Measurements from ENCODE around the gene PRRT1B. TPM values are rescaled to one million over a fixed set of nuclear protein-coding genes. Genes with fewer than 3 reads are reported as not detected.

The PRRT1B gene
- total and polyA plus RNA-seq, 2 donors (not counting 1 experiment from before 2014, with no cell fraction given) = not detected

- no peak overlapping the region for H3K27ac Mint-ChIP-seq
- H2AFZ ChIP-seq (ENCODE audit: insufficient read depth, low read depth, low read length, poor library complexity, severe bottlenecking) = no peak overlapping the region
- H3K27ac ChIP-seq (ENCODE audit: low read length in 2 of 2) = no peak overlapping the region
- no peaks in the 10 kb centered on the region for H4K20me1 ChIP-seq (ENCODE audit: control insufficient read depth, insufficient read depth, low read length, poor library complexity, severe bottlenecking)
- H3K9me3 ChIP-seq (ENCODE audit: control extremely low read depth in 1 of 3, control insufficient read depth in 2 of 3, insufficient read depth in 1 of 3, low read length in 2 of 3) = peaks cover 0 to 31% (median 2%) of the 10 kb centered on the region in 3 donors
- H3K27me3 ChIP-seq (replicated peaks in 1 of 4; ENCODE audit: control extremely low read depth in 1 of 4, control insufficient read depth in 3 of 4, insufficient read depth in 4 of 4, low read length in 3 of 4) = peaks cover 0 to 35% (median 11%) of the 10 kb centered on the region in 4 experiments
- H3K4me3 Mint-ChIP-seq = no peak overlapping the region
- H3K4me1 ChIP-seq (ENCODE audit: control insufficient read depth in 2 of 2, insufficient read depth in 2 of 2, low read length in 2 of 2) = peaks cover 2% of the 10 kb centered on the region in 2 donors
- H3K4me3 ChIP-seq (ENCODE audit: control extremely low read depth in 1 of 5, extremely low read depth in 1 of 5, insufficient read depth in 1 of 5, low read depth in 2 of 5, low read length in 4 of 5) = no peak overlapping the region
- TF ChIP-seq CTCF (IDR thresholded peaks at IDR 0.05) (no peak), EZH2 (IDR thresholded peaks at IDR 0.05; ENCODE audit: borderline replicate concordance, insufficient read depth, low read depth, low read length, poor library complexity, severe bottlenecking) (no peak)
- no peaks in the 10 kb centered on the region for H3K36me3 ChIP-seq (replicated peaks in 1 of 2; ENCODE audit: control extremely low read depth in 1 of 2, control insufficient read depth in 1 of 2, extremely low read depth in 1 of 2, insufficient read depth in 2 of 2, low read length in 1 of 2)
- H3K79me2 ChIP-seq (ENCODE audit: control insufficient read depth, insufficient read depth, low read length) = no peaks in the 10 kb centered on the region
- peaks cover 71% of the 10 kb centered on the region for H3K27me3 Mint-ChIP-seq
- peaks cover 7% of the 10 kb centered on the region for H3K9me3 Mint-ChIP-seq (ENCODE audit: insufficient read depth)
- ChIA-PET CTCF (no interaction called here), POLR2A (no interaction called here)
- DNase-seq (no peak), ATAC-seq (ENCODE audit: low read depth) (no peak)
- H3K4me2 ChIP-seq (replicated peaks; ENCODE audit: low read depth, low read length, poor library complexity, severe bottlenecking) = no peak overlapping the region
- no peak overlapping the region for H3K9ac ChIP-seq (ENCODE audit: low read length)
- H3K4me1 Mint-ChIP-seq = peaks cover 7% of the 10 kb centered on the region
- intact Hi-C loops (cut with micrococcal nuclease) = no loop called here
- 100% methylated on average over 1 of the region's 6 CpGs for WGBS (ENCODE audit: insufficient coverage)
Measured at GRCh38 chr9:131552030-131552429, 6.7 kb downstream of the PRRT1B start.

GRCh38 chr9:131554087-131554842 is 8.9 kb downstream of the PRRT1B start:
- H3K9me3 ChIP-seq (ENCODE audit: control extremely low read depth in 1 of 3, control insufficient read depth in 2 of 3, insufficient read depth in 1 of 3, low read length in 2 of 3) = peaks cover 0 to 23% (median 2%) of the 10 kb centered on the region in 3 donors
- H4K20me1 ChIP-seq (ENCODE audit: control insufficient read depth, insufficient read depth, low read length, poor library complexity, severe bottlenecking) = no peaks in the 10 kb centered on the region
- ATAC-seq (ENCODE audit: low read depth) (no peak), DNase-seq (no peak)
- no peak for TF ChIP-seq CTCF (IDR thresholded peaks at IDR 0.05)
- no peak for TF ChIP-seq EZH2 (IDR thresholded peaks at IDR 0.05; ENCODE audit: borderline replicate concordance, insufficient read depth, low read depth, low read length, poor library complexity, severe bottlenecking)
- H3K27me3 ChIP-seq (replicated peaks in 1 of 4; ENCODE audit: control extremely low read depth in 1 of 4, control insufficient read depth in 3 of 4, insufficient read depth in 4 of 4, low read length in 3 of 4) = peaks cover 0 to 21% (median 10%) of the 10 kb centered on the region in 4 experiments
- no peak overlapping the region for H3K4me3 ChIP-seq (ENCODE audit: control extremely low read depth in 1 of 5, extremely low read depth in 1 of 5, insufficient read depth in 1 of 5, low read depth in 2 of 5, low read length in 4 of 5)
- H3K27ac Mint-ChIP-seq = no peak overlapping the region
- no peaks in the 10 kb centered on the region for H3K79me2 ChIP-seq (ENCODE audit: control insufficient read depth, insufficient read depth, low read length)
- H3K9ac ChIP-seq (ENCODE audit: low read length) = no peak overlapping the region
- POLR2A ChIA-PET = no interaction called here
- WGBS (ENCODE audit: insufficient coverage) = 39% methylated on average over 59 of the region's 60 CpGs
- CTCF ChIA-PET = interaction anchor here (0.5 to 1.0 kb wide), 3 partner anchors 186 to 1770 kb away, joined by 3 read pairs; no protein-coding TSS in a partner anchor
- H3K36me3 ChIP-seq (replicated peaks in 1 of 2; ENCODE audit: control extremely low read depth in 1 of 2, control insufficient read depth in 1 of 2, extremely low read depth in 1 of 2, insufficient read depth in 2 of 2, low read length in 1 of 2) = no peaks in the 10 kb centered on the region
- H3K4me1 ChIP-seq (ENCODE audit: control insufficient read depth in 2 of 2, insufficient read depth in 2 of 2, low read length in 2 of 2) = no peaks in the 10 kb centered on the region
- no peak overlapping the region for H2AFZ ChIP-seq (ENCODE audit: insufficient read depth, low read depth, low read length, poor library complexity, severe bottlenecking)
- peaks cover 50% of the 10 kb centered on the region for H3K27me3 Mint-ChIP-seq
- H3K4me3 Mint-ChIP-seq = no peak overlapping the region
- intact Hi-C loops (cut with micrococcal nuclease) = loop anchor here (1.0 kb wide), 1 partner anchor 8 kb away; no protein-coding TSS in a partner anchor
- no peak overlapping the region for H3K27ac ChIP-seq (ENCODE audit: low read length in 2 of 2)
- no peaks in the 10 kb centered on the region for H3K4me1 Mint-ChIP-seq
- no peak overlapping the region for H3K4me2 ChIP-seq (replicated peaks; ENCODE audit: low read depth, low read length, poor library complexity, severe bottlenecking)
- H3K9me3 Mint-ChIP-seq (ENCODE audit: insufficient read depth) = no peaks in the 10 kb centered on the region
